Type B pancreatic cell (in vitro differentiated cells): ENCODE measurements around the gene BFSP1. TPM values are rescaled to one million over a fixed set of nuclear protein-coding genes. Genes with fewer than 3 reads are reported as not detected.

Experiments
- DNase-seq: peaks from one replicate; pipeline ENCODE4 v3.0.0; 2021; ENCODE audit warnings: mixed read lengths; ENCODE audit not compliant: unreplicated experiment; ENCODE audit errors: extremely low spot score
- H3K27ac Mint-ChIP-seq: 2 replicates; pipeline ENCODE4 v1.8.0; 2021; ENCODE audit warnings: mild to moderate bottlenecking, mixed read lengths
- H3K27me3 Mint-ChIP-seq: 2 replicates; pipeline ENCODE4 v1.8.0; 2021; ENCODE audit warnings: mixed read lengths
- H3K36me3 Mint-ChIP-seq: 2 replicates; pipeline ENCODE4 v1.8.0; 2021; ENCODE audit warnings: mixed read lengths
- H3K4me1 Mint-ChIP-seq: one replicate; pipeline ENCODE4 v1.8.0; 2021; ENCODE audit warnings: mixed read lengths; ENCODE audit not compliant: unreplicated experiment
- H3K4me3 Mint-ChIP-seq: 2 replicates; pipeline ENCODE4 v1.8.0; 2021; ENCODE audit warnings: mild to moderate bottlenecking, mixed read lengths
- H3K9me3 Mint-ChIP-seq: 2 replicates; pipeline ENCODE4 v1.8.0; 2021; ENCODE audit warnings: mixed read lengths
- total RNA-seq: library from RNA; stranded (reverse); gene quantifications from 2 replicates; pipeline ENCODE4 v1.2.1, GENCODE V29; 2021; ENCODE audit warnings: low replicate concordance
- TF ChIP-seq, protein P1 (sequence below): fragments of 200-600 bp; sonication (generic); conservative IDR thresholded peaks from 2 replicates; pipeline ENCODE4 v1.5.0; 2021; ENCODE audit warnings: antibody characterized with exemption, mild to moderate bottlenecking

BFSP1 gene
- total RNA-seq, 1 donor from 2014 or later, result 1.9 TPM

- Mint-ChIP-seq H3K36me3 (peaks cover 14% of the 10 kb centered on the region), H3K9me3 (no peaks in the 10 kb centered on the region), H3K27me3 (no peaks in the 10 kb centered on the region), H3K4me1 (peaks cover 35% of the 10 kb centered on the region), H3K4me3 (peak overlapping the region; percentile 97), H3K27ac (peak overlapping the region; percentile 85)
- no peak for DNase-seq
- TF ChIP-seq, protein P1, sequence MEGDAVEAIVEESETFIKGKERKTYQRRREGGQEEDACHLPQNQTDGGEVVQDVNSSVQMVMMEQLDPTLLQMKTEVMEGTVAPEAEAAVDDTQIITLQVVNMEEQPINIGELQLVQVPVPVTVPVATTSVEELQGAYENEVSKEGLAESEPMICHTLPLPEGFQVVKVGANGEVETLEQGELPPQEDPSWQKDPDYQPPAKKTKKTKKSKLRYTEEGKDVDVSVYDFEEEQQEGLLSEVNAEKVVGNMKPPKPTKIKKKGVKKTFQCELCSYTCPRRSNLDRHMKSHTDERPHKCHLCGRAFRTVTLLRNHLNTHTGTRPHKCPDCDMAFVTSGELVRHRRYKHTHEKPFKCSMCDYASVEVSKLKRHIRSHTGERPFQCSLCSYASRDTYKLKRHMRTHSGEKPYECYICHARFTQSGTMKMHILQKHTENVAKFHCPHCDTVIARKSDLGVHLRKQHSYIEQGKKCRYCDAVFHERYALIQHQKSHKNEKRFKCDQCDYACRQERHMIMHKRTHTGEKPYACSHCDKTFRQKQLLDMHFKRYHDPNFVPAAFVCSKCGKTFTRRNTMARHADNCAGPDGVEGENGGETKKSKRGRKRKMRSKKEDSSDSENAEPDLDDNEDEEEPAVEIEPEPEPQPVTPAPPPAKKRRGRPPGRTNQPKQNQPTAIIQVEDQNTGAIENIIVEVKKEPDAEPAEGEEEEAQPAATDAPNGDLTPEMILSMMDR, result no peak
These were observed 41.0 kb upstream of the BFSP1 start for GRCh38 chr20:17572034-17572638.

- Mint-ChIP-seq H3K27ac (peak overlapping the region; percentile 98), H3K9me3 (no peaks in the 10 kb centered on the region), H3K27me3 (no peaks in the 10 kb centered on the region), H3K4me3 (peak overlapping the region; percentile 97), H3K36me3 (peaks cover 12% of the 10 kb centered on the region), H3K4me1 (peaks cover 33% of the 10 kb centered on the region)
- DNase-seq, result no peak
- TF ChIP-seq, protein P1, result no peak
These were observed 40.0 kb upstream of the BFSP1 start for GRCh38 chr20:17571153-17571527.

- peak overlapping the region; percentile 98 for H3K27ac Mint-ChIP-seq
- DNase-seq, result peak; percentile 80
- TF ChIP-seq, protein P1, result no peak
- H3K36me3 Mint-ChIP-seq, result peaks cover 6% of the 10 kb centered on the region
- H3K4me1 Mint-ChIP-seq, result peaks cover 31% of the 10 kb centered on the region
- peak overlapping the region; percentile 97 for H3K4me3 Mint-ChIP-seq
- no peaks in the 10 kb centered on the region for H3K27me3 Mint-ChIP-seq
- no peaks in the 10 kb centered on the region for H3K9me3 Mint-ChIP-seq
These were observed 39.4 kb upstream of the BFSP1 start for GRCh38 chr20:17570347-17571152.

DNA sequence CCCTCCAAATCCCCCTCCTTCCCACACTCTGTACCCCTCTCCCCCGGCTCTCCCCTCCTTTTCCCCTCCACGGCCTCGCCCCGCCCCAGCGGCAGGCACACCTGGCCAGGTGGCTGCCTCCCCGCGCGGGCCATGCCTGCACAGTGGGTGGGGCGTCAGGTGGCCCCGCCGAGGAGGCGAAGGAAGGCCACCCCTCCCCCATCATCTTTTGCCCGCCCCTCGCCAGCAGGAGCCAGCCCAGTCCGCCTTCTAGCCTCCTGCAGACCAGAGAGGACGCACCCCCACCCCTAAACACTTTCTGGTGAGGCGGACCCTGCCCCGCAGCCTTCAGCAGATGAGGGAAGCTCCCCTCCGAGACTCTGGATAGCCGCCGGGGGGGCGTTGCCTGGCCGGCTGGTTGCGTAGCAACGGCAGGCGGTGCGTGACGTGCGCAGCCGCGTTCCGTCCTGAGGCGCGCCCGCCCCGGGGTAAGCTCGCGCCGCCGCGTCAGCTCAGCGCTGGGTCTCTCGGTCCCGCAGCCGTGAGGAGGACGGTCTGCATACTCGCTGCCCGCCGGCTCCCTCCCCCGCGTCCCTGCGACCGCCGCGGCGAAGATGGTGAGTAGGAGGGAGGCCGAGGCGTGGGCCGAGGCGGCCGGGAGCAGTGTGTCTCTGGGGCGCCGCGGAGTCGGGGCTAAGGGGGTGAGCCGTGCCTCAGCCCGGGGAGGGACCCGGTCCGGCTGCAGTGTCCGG, 38.6 kb upstream of the BFSP1 start, which contains the start of gene DSTN:
DSTN (plus strand) TSS at position 460 of the 731 bp plus-strand sequence; CDS start at position 594, 134 bp downstream.
- Mint-ChIP-seq H3K27ac (peak within 1 kb of the TSS; percentile 98), H3K4me1 (peaks cover 38% of the 10 kb centered on the region), H3K4me3 (peak within 1 kb of the TSS; percentile 97), H3K27me3 (no peaks in the 10 kb centered on the region), H3K9me3 (no peaks in the 10 kb centered on the region), H3K36me3 (peaks cover 6% of the 10 kb centered on the region)
- TF ChIP-seq, protein P1, result no peak
- peak; percentile 97 for DNase-seq

- TF ChIP-seq, protein P1, result no peak
- H3K9me3 Mint-ChIP-seq, result no peaks in the 10 kb centered on the region
- peak overlapping the region; percentile 87 for H3K27ac Mint-ChIP-seq
- peaks cover 38% of the 10 kb centered on the region for H3K4me1 Mint-ChIP-seq
- no peaks in the 10 kb centered on the region for H3K27me3 Mint-ChIP-seq
- peak overlapping the region; percentile 92 for H3K4me3 Mint-ChIP-seq
- H3K36me3 Mint-ChIP-seq, result peaks cover 3% of the 10 kb centered on the region
- DNase-seq, result peak; percentile 82
These were observed 37.9 kb upstream of the BFSP1 start for GRCh38 chr20:17568972-17569521.
